ENCODE measurements around the gene EIF2S1.
"Not testable (repeated sequence)": the region's sequence is repeated elsewhere in the genome, so short reads cannot be mapped to it uniquely, and the experiment has no call there.

Gene EIF2S1

DNA sequence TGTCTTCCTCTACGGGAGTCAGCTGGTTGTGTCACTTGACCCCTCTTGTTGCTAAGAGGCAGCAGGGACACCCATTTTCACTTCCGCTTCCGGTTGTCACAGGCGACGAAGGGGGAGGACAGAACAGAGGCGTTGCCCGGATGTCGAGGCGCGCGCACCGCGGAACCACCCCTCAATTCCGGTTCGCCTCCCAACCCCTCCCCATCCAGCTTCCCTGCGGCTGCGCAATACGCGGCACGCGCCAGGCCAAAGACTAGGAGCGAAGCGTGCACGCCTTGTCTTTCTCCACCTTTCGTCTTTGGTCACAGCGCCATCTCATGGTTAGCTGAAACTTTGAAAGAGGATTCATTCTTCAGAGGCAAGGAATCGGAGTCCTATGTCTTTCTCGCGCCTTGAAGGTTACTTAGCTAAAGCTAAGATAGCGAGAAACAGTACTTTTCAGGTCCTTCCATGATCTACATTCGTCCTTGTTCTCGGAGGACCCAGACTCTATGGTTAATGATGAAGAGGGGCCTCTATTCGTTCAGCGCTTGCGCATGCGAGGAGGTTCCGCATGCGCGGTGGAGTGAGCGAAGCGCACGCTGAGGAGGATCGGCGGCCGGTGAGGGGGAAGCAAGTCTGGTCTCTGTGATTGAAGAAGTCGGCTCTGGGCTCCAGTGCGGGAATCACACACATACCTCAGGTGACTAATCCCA, at the start of gene EIF2S1, which contains the start of gene ATP6V1D:
Gene EIF2S1, plus strand, starts transcription at position 554 of the 695 bp plus-strand sequence. CDS start 4,440 bp downstream, outside the sequence.
Gene ATP6V1D, minus strand, starts transcription at position 30 of the 695 bp plus-strand sequence. CDS start 106 bp downstream, outside the sequence.
- DNase-seq = peak; percentile 100

DNA sequence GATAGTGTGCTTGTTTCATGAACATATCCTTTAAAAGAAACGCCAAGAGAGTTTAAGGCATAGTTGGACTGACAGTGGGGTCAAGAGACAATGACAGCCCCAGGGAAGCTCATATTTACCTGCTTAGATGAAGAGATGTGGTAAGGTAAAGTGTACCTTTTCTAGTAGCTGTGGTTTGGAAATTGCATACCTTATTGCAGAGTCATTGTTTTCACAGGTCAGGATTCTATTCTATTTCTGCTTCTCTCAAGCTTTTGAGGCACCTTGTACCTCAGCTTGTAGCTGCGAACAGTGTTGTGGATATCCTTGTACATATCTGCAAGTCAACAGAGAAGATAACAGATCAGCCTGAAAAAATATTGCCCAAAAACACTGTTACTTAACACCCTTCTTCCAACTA, 48.3 kb upstream of the EIF2S1 start:
- DNase-seq = no peak

DNA sequence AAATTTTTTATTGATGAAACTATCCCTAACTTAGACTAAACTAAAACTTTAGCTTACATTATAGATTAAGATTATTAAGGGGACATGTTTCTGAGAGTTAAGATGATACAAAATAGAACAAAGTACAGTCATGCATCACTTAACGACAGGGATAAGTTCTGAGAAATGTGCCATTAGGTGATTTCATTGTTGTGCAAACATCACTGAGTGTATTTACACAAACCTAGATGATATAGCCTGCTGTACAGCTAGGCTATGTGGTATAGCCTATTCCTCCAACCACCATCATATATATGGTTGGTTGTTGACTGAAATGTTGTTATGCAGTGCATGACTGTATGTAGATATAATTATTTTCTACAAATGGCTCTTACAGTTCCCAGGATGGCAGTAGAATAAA, 47.0 kb upstream of the EIF2S1 start:
- DNase-seq = no peak

- no peak for DNase-seq
Measured at GRCh38 chr14:67317822-67318221, 42.3 kb upstream of the EIF2S1 start.

DNA sequence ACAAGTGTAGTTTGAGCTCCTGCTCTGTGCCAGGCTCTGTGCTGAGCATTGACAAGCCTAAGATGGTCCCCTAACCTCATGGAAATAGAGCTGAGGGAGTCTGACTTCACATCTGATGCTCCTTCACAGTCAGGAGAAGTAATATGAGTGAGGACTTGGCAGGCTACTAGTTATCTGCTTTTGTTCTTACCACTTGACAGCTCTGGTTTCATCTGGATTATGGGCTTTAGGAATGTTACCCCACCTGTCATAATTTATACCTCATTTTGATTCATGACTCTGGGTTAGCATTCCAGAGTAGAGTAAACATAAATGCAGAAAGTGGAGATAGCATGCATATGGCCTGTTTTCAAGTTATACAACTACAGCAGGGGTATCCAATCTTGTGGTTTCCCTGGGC, 41.0 kb upstream of the EIF2S1 start:
- no peak for DNase-seq

DNA sequence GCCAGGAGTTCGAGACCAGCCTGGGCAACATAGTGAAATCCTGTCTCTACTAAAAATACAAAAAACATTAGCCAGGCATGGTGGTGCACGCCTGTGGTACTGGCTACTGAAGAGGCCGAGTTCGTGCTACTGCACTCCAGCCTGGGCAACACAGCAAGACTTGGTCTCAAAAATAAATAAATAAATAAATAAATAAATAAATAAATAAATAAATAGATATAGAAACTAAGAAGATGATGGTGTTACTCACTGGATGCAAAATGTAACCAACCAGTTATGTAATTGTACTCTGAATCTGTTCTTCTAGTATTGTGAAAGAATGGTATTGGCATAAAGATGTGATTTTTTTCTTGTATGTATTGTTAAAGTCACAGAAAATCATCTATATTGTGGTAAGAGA, 30.5 kb upstream of the EIF2S1 start:
- DNase-seq = not testable (repeated sequence)

- no peak for DNase-seq
Measured at GRCh38 chr14:67331368-67332125, 28.6 kb upstream of the EIF2S1 start.

DNA sequence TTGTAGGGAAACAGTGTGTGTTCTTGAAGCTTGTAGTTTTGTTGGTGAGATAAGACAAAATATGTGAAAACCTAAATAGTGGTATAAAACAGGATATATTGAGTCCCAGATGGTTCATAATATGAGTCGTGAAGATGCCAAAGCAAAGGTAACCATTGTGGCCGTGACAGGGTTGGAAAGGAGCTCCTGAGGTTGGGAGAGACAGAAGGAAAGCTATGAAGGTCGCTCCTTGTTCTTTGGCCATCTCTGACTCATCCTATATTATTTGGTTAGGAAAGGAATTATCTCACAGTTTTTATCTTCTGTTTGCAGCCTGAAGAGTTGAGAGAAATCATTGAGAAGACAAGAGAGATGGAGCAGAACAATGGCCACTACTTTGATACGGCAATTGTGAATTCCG, 27.7 kb upstream of the EIF2S1 start:
- DNase-seq = no peak

- no peak for DNase-seq
Measured at GRCh38 chr14:67335781-67336180, 24.3 kb upstream of the EIF2S1 start.

DNA sequence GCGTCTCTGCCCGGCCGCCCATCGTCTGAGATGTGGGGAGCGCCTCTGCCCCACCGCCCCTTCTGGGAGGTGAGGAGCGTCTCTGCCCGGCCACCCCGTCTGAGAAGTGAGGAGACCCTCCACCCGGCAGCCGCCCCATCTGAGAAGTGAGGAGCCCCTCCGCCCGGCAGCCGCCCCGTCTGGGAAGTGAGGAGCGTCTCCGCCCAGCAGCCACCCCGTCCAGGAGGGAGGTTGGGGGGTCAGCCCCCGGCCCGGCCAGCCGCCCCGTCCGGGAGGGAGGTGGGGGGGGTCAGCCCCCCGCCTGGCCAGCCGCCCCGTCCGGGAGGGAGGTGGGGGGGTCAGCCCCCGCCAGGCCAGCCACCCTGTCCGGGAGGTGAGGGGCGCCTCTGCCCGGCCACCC, 18.9 kb upstream of the EIF2S1 start:
- not testable (repeated sequence) for DNase-seq

DNA sequence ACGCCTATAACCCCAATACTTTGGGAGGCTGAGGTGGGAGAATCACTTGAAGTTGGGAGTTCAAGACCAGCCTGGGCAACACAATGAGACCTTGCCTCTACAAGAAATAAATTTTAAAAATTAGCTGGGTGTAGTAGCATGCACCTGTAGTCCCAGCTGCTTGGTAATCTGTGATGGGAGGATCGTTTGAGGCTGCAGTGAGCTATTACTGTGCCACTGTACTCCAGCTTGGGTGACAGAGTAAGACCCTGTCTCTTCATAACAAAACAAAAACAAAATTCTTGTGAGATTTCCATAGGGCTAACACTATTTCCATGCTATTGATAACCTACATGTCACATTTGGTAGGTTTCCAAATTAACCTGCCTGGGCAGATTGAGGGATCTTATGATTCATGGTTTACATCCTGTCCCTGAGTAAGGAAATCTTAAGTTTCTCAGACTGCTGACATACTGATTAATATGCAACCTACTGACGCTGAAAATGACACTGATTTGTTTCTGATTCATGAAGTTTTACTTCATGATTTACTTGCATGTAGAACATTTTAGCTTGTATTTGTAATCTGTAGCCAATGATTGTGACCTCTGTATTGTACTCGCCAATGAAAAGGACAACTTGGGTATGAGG, 16.4 kb upstream of the EIF2S1 start:
- no peak for DNase-seq

GRCh38 chr14:67345583-67345982, 14.5 kb upstream of the EIF2S1 start:
- no peak for DNase-seq

DNA sequence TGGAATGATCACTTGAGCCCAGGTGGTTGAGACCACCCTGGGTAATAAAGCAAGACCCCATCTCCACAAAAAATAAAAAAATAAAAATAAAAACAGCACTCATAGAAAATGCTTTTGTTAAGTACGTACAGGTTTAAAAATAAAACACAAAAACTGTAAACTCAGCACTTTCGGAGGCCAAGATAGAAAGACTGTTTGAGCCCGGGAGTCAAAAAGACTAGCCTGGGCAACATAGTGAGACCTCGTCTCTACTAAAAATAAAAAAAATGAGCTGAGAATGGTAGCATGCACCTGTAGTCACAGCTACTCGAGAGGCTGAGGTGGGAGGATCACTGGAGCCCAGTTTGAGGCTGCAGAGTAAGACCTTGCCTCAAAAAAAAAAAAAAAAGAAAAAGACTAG, 8.1 kb upstream of the EIF2S1 start:
- DNase-seq = no peak

- no peak for DNase-seq
Measured at GRCh38 chr14:67357186-67357968, 2.8 kb upstream of the EIF2S1 start.

GRCh38 chr14:67357969-67358354, 2.2 kb upstream of the EIF2S1 start:
- DNase-seq = no peak

DNA sequence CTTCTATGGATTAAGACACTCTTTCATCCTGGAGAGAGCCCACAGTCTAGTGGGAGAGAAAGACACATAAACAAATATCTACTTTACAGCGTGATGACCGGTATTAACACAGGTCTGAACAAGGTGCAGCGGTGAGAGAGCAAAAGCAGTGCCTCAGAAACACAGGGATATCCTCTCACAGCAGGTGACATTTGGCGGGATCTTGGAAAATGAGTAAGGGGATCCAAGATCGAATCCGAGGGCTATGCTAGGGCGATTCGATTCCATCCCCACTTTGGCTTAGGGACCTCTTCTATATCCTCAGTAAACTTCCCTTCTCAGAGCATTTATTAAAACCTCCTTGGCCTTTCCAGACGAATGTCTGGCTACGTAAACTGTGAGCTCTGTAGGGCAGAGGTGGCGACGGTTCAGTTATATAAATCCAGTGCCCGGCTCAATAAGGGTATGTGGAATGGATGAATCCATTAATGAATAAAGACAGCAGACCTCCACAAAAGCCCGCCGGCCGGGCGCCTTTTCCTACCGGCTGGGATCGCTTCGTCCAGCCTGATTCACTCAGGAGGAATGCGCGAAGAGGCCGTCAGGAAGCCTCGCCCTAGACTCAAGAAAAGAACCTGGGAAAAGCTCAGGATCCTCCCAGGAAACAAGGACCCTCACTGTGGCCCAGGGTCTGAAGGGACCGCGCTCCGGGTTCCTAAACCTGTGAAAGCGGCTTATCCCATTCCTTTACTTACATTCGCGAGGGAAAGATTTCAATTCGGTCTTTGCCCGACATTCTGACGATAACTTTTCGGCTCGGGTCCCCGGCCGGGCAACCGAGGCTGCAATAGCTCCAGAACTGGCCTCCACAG, 979 bp upstream of the EIF2S1 start:
- DNase-seq = no peak

- no peak for DNase-seq
Measured at GRCh38 chr14:67360470-67361206, 510 bp downstream of the EIF2S1 start.

DNA sequence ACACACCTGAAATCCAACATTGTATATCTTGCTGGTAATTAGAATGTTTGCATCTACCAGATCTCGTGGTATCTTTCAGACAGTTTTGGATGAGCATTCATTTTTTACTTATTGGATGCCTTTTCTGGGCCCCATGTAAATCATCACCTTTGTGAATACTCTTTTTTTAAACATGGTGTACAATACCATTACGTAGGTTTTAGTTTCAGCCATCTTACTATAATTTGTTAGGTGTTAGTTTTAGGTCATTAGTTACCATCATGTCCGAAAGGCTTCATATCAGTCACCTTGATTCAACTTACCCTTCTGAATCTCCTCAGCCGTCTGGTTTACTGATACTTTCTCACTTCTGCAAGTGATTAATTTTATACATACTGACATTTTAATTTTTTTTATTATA, 5.3 kb downstream of the EIF2S1 start:
- DNase-seq = no peak

- no peak for DNase-seq
Measured at GRCh38 chr14:67370830-67371229, 10.7 kb downstream of the EIF2S1 start.

GRCh38 chr14:67371247-67372148, 11.4 kb downstream of the EIF2S1 start:
- DNase-seq = no peak
